Measurements from ENCODE around the gene PRRG4. TPM values are rescaled to one million over a fixed set of nuclear protein-coding genes. Genes with fewer than 3 reads are reported as not detected.

Gene PRRG4
- total RNA-seq, 1 experiment from 2014 or later, result 0.87 TPM

- TF ChIP-seq KAT7 (CRISPR knock-in tag; IDR thresholded peaks at IDR 0.05; ENCODE audit: borderline replicate concordance), result no peak
- TF ChIP-seq CTCF (IDR thresholded peaks at IDR 0.05), result no peak
- no peak for TF ChIP-seq ETV6 (CRISPR knock-in tag; IDR thresholded peaks at IDR 0.05)
- TF ChIP-seq ZBTB21 (CRISPR knock-in tag; IDR thresholded peaks at IDR 0.05; ENCODE audit: borderline replicate concordance), result no peak
- no peak for TF ChIP-seq CREB1 (CRISPR knock-in tag; IDR thresholded peaks at IDR 0.05)
- no peak for TF ChIP-seq TEAD4 (CRISPR knock-in tag; IDR thresholded peaks at IDR 0.05)
- TF ChIP-seq SMAD3 (CRISPR knock-in tag; IDR thresholded peaks at IDR 0.05; ENCODE audit: borderline replicate concordance), result no peak
- no peak for TF ChIP-seq NFATC4 (CRISPR knock-in tag; IDR thresholded peaks at IDR 0.05)
- TF ChIP-seq AR (CRISPR knock-in tag; IDR thresholded peaks at IDR 0.05), result no peak
- TF ChIP-seq SMAD4 (CRISPR knock-in tag; IDR thresholded peaks at IDR 0.05), result no peak
- TF ChIP-seq, protein P1, sequence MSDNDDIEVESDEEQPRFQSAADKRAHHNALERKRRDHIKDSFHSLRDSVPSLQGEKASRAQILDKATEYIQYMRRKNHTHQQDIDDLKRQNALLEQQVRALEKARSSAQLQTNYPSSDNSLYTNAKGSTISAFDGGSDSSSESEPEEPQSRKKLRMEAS (CRISPR knock-in tag; IDR thresholded peaks at IDR 0.05), result no peak
- no peak for TF ChIP-seq MYBL2 (CRISPR knock-in tag; IDR thresholded peaks at IDR 0.05)
Observed at GRCh38 chr11:32897103-32897502, 67.4 kb downstream of the PRRG4 start (continued).

GRCh38 chr11:32899438-32899837 is 69.7 kb downstream of the PRRG4 start:
- H3K4me3 Mint-ChIP-seq, result no peak overlapping the region
- H3K36me3 Mint-ChIP-seq, result peaks cover 24% of the 10 kb centered on the region
- peaks cover 88% of the 10 kb centered on the region for H3K4me1 Mint-ChIP-seq
- DNase-seq (ENCODE audit: low spot score) (no peak), ATAC-seq (no peak)
- no peaks in the 10 kb centered on the region for H3K9me3 Mint-ChIP-seq
- H3K27ac Mint-ChIP-seq, result peak overlapping the region; percentile 2; the same call in 1 of the 2 replicates
- CTCF ChIA-PET, result no interaction called here
- POLR2A ChIA-PET, result no interaction called here
- no peaks in the 10 kb centered on the region for H3K27me3 Mint-ChIP-seq (ENCODE audit: low read depth)
- TF ChIP-seq ZNF423 (CRISPR knock-in tag; IDR thresholded peaks at IDR 0.05) (no peak), SOX15 (CRISPR knock-in tag; IDR thresholded peaks at IDR 0.05) (no peak), ATF1 (CRISPR knock-in tag; IDR thresholded peaks at IDR 0.05) (no peak), RORB (CRISPR knock-in tag; IDR thresholded peaks at IDR 0.05) (no peak), JAZF1 (CRISPR knock-in tag; IDR thresholded peaks at IDR 0.05) (no peak), JUN (CRISPR knock-in tag; IDR thresholded peaks at IDR 0.05) (no peak), ZNF425 (CRISPR knock-in tag; conservative IDR thresholded peaks at IDR 0.05) (no peak), ELF4 (CRISPR knock-in tag; IDR thresholded peaks at IDR 0.05; ENCODE audit: low read depth) (no peak)
- TF ChIP-seq, protein P2, sequence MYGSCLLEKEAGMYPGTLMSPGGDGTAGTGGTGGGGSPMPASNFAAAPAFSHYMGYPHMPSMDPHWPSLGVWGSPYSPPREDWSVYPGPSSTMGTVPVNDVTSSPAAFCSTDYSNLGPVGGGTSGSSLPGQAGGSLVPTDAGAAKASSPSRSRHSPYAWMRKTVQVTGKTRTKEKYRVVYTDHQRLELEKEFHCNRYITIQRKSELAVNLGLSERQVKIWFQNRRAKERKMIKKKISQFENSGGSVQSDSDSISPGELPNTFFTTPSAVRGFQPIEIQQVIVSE (CRISPR knock-in tag; IDR thresholded peaks at IDR 0.05; ENCODE audit: borderline replicate concordance), result no peak
- TF ChIP-seq, protein P3, sequence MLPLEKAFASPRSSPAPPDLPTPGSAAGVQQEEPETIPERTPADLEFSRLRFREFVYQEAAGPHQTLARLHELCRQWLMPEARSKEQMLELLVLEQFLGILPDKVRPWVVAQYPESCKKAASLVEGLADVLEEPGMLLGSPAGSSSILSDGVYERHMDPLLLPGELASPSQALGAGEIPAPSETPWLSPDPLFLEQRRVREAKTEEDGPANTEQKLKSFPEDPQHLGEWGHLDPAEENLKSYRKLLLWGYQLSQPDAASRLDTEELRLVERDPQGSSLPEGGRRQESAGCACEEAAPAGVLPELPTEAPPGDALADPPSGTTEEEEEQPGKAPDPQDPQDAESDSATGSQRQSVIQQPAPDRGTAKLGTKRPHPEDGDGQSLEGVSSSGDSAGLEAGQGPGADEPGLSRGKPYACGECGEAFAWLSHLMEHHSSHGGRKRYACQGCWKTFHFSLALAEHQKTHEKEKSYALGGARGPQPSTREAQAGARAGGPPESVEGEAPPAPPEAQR (CRISPR knock-in tag; IDR thresholded peaks at IDR 0.05), result no peak
- TF ChIP-seq, protein P4, sequence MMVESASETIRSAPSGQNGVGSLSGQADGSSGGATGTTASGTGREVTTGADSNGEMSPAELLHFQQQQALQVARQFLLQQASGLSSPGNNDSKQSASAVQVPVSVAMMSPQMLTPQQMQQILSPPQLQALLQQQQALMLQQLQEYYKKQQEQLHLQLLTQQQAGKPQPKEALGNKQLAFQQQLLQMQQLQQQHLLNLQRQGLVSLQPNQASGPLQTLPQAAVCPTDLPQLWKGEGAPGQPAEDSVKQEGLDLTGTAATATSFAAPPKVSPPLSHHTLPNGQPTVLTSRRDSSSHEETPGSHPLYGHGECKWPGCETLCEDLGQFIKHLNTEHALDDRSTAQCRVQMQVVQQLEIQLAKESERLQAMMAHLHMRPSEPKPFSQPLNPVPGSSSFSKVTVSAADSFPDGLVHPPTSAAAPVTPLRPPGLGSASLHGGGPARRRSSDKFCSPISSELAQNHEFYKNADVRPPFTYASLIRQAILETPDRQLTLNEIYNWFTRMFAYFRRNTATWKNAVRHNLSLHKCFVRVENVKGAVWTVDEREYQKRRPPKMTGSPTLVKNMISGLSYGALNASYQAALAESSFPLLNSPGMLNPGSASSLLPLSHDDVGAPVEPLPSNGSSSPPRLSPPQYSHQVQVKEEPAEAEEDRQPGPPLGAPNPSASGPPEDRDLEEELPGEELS (CRISPR knock-in tag; IDR thresholded peaks at IDR 0.05), result no peak
